ENCODE data around the gene TPI1.
"Not testable (repeated sequence)": the region's sequence is repeated elsewhere in the genome, so short reads cannot be mapped to it uniquely, and the experiment has no call there.

Gene TPI1

DNA sequence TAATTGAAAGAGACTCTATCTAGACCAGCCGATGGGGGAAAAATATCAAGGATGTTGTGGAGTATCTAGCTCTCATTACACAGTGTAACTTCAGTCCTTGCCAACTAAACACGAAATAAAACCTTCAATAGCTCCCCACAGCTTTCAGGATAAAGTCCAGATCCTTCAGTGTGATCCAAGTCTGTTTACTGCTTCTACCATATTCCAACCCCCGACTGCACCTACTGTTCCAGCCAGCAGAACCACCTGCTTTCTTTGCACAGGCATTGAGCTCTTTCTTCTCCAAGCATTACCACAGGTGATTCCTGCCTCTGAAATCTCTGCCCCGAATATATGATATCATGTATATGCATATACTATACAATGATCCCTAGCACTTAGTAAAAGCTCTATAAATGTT, 35.1 kb downstream of the TPI1 start:
- TF ChIP-seq, protein P1, sequence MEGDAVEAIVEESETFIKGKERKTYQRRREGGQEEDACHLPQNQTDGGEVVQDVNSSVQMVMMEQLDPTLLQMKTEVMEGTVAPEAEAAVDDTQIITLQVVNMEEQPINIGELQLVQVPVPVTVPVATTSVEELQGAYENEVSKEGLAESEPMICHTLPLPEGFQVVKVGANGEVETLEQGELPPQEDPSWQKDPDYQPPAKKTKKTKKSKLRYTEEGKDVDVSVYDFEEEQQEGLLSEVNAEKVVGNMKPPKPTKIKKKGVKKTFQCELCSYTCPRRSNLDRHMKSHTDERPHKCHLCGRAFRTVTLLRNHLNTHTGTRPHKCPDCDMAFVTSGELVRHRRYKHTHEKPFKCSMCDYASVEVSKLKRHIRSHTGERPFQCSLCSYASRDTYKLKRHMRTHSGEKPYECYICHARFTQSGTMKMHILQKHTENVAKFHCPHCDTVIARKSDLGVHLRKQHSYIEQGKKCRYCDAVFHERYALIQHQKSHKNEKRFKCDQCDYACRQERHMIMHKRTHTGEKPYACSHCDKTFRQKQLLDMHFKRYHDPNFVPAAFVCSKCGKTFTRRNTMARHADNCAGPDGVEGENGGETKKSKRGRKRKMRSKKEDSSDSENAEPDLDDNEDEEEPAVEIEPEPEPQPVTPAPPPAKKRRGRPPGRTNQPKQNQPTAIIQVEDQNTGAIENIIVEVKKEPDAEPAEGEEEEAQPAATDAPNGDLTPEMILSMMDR (conservative IDR thresholded peaks at IDR 0.05; ENCODE audit: low read depth, low read length): no peak
- DNase-seq (ENCODE audit: low read depth): no peak
- no peak overlapping the region for H3K4me3 ChIP-seq (ENCODE audit: low read length)

DNA sequence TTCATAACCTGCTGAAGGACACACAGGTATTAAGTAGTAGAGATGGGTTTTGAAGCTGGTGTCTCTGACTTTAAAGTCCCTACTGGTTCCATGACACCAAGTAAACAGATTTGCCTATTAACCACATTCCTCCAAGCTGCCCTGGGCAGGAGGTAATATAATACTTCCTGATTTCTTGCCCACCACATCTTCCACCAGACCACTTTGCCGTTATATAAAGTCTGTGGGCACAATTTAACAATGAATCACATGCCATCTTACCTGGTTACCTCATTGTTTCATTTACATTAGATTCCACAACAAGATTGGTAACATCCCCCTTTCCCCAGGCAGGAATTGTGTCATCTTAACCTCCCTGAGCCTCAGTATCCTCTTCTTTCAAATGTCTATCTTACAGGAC, 36.4 kb downstream of the TPI1 start:
- no peak for DNase-seq (ENCODE audit: low read depth)
- no peak overlapping the region for H3K4me3 ChIP-seq (ENCODE audit: low read length)
- TF ChIP-seq, protein P1 (conservative IDR thresholded peaks at IDR 0.05; ENCODE audit: low read depth, low read length): no peak

DNA sequence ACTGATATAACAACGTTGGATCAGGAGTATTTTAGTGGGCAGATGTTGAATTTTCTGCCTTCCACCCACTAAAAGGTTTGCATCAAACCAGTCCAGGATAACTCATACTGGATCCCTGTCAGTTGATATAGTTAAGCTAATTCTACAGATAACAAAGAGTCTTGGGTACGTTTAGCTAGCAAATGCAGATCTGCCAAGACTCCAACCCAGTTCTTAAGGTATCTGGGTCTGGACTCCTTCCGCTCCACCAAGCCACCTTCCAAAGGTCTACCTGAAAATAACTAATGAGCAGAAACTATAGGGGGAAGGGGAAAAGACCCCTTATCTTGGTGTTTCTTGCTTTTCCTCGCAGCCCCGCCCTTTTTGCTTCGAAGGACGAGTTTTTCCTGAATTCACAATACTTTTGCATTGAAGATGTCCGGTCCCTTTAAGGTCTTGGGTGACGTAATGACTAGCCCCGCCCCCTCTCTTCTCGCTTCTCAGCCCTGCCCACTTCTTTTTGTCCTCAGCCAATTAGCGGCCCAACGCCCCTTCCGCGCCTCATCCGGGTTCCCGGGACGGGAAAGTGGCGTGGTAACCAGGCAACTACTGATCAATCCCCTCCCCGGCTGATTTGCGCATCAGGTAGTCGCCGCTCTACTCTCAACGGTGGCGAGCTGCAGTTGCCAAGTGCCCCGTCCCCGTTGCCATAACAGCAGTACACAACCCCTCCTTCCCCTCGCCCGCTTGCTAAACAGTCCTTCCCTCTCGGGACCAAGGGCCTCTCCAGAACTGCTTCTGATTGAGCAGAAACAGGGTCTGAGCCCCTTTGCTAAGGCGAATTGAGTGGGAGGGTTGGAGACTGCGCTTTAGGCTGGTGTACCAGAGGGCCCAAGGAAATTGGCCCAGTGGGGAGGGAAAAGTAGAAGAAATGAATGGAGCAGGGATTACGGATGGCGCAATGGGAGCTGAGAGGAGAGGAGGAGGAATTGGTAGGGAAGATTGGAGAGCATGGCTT, 37.2 kb downstream of the TPI1 start, which contains the start of gene LRRC23:
Gene LRRC23 (plus strand): TSS at position 543 of the 997 bp plus-strand sequence. CDS start 812 bp downstream, outside the sequence.
- peak within 1 kb of the TSS; percentile 71 for H3K4me3 ChIP-seq (ENCODE audit: low read length)
- TF ChIP-seq, protein P1 (conservative IDR thresholded peaks at IDR 0.05; ENCODE audit: low read depth, low read length): no peak
- DNase-seq (ENCODE audit: low read depth): peak; percentile 81

DNA sequence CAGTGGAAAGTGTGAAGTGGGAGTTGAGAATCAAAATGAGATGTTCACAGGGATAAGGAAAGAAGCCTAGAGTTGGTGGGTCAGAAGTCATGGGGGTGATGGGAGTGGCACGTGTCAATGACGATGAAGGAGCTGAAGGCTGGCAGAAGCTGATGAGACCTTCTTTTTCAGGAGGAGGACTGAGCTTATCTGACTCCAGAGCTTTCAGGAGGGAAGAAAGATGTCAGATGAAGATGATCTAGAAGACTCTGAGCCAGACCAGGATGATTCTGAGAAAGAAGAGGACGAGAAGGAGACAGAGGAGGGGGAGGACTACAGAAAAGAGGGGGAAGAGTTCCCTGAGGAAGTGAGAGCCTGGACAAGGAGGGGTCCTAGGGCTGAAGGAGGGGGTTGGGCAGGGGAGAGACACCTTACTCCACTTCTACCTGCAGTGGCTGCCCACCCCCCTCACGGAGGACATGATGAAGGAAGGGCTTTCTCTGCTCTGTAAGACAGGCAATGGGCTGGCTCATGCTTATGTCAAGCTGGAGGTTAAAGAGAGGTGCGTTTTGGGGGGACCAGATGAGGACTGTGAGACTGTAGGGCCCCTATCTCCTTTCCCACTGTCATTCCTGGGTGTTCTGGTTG, 38.2 kb downstream of the TPI1 start:
- TF ChIP-seq, protein P1 (conservative IDR thresholded peaks at IDR 0.05; ENCODE audit: low read depth, low read length): no peak
- no peak for DNase-seq (ENCODE audit: low read depth)
- peak overlapping the region; percentile 71 for H3K4me3 ChIP-seq (ENCODE audit: low read length)

DNA sequence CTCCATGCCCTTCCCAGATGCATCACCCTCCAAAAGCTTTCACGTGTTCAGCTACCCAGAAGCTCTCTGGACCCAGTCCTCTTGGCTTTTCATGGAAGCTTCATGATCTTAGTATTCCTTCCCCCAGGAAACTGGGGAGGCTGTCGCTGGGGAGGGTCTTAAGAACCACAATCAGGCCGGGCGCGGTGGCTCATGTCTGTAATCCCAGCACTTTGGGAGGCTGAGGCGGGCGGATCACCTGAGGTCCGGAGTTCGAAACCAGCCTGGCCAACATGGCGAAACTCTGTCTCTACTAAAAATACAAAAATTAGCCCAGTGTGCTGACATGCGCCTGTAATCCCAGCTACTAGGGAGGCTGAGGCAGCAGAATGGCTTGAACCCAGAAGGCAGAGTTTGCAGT, 40.8 kb downstream of the TPI1 start:
- DNase-seq (ENCODE audit: low read depth); H3K4me3 ChIP-seq (ENCODE audit: low read length): not testable (repeated sequence)

DNA sequence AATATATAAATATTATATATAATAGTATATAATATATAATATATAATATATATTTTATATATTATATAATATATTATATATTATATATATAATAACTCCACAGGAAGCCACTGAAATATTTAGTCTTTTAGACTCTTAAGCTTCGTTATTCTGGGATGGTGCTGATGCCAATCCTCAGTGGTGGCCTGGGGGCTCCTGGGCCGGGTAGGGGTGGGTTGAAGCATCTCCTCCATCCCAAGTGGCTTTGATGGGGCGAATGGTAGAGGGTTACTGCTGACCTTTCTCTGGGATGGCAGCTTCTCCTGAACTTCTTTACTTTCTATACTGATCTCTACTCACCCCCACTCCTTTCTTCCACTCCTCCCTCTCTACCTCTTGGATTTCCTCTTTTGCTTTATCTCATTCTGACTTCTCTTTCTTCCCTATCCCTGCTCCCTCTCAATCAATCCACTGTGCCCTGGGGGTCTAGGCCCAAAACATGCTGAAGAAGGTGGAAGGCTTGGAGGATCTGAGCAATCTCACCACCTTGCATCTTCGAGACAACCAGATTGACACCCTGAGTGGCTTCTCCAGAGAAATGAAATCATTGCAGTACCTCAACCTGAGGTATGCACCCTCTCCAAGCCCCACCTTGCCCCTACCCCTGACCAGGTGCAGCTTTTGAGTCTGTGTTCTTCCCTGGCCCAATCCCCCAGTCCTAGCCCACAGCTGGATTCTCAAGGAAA, 42.3 kb downstream of the TPI1 start:
- no peak for DNase-seq (ENCODE audit: low read depth)
- H3K4me3 ChIP-seq (ENCODE audit: low read length): no peak overlapping the region
- TF ChIP-seq, protein P1 (conservative IDR thresholded peaks at IDR 0.05; ENCODE audit: low read depth, low read length): no peak
